Body of pancreas (tissue), 4 donors: ENCODE data around the gene FSTL1.

Experiments used
- CTCF ChIP-seq, 7 experiments: fragments of 450-650 bp in 4 of 7; fragments of 200-600 bp in 3 of 7; sonication (generic) in 3 of 7; IDR thresholded peaks; one replicate each; pipeline ENCODE4 v1.5.1; 2016 to 2019; ENCODE audit warnings: antibody characterized with exemption in 7 of 7
- POLR2A ChIP-seq, 3 donors: fragments of 450-650 bp; IDR thresholded peaks; one replicate each; pipeline ENCODE4 v1.6.1; 2016; ENCODE audit warnings: antibody characterized with exemption in 3 of 3, mild to moderate bottlenecking in 2 of 3

- TF ChIP-seq POLR2A (IDR thresholded peaks at IDR 0.05): no peak
- no peak for TF ChIP-seq CTCF (IDR thresholded peaks at IDR 0.05)
Measured at GRCh38 chr3:120469440-120469839, 18.6 kb upstream of the FSTL1 start.
